ENCODE measurements around the gene CRY2.

The CRY2 gene

GRCh38 chr11:45876401-45876800 lies 29.1 kb downstream of the CRY2 start:
- no peak overlapping the region for H3K27ac ChIP-seq (ENCODE audit: low read length)
- H3K4me2 ChIP-seq (ENCODE audit: low read length): no peak overlapping the region
- no peak overlapping the region for H3K4me3 ChIP-seq (ENCODE audit: low read length)
- H3K36me3 ChIP-seq (replicated peaks; ENCODE audit: low read depth, low read length): peaks cover 52% of the 10 kb centered on the region
- TF ChIP-seq EZH2phosphoT487 (IDR thresholded peaks at IDR 0.05; ENCODE audit: low read depth) (no peak), CTCF (IDR thresholded peaks at IDR 0.05; ENCODE audit: low read depth, low read length) (no peak)
- H3K4me1 ChIP-seq (ENCODE audit: low read length): no peaks in the 10 kb centered on the region
- no peak overlapping the region for H2AFZ ChIP-seq (ENCODE audit: low read depth, low read length)
- no peak overlapping the region for H3K9ac ChIP-seq (ENCODE audit: low read length)
- peaks cover 12% of the 10 kb centered on the region for H4K20me1 ChIP-seq (ENCODE audit: insufficient read depth, low read length)
- no peaks in the 10 kb centered on the region for H3K9me3 ChIP-seq (ENCODE audit: insufficient read depth, low read length)
- H3K27me3 ChIP-seq (ENCODE audit: low read depth, low read length): no peaks in the 10 kb centered on the region
- H3K79me2 ChIP-seq (ENCODE audit: low read length): no peaks in the 10 kb centered on the region

DNA sequence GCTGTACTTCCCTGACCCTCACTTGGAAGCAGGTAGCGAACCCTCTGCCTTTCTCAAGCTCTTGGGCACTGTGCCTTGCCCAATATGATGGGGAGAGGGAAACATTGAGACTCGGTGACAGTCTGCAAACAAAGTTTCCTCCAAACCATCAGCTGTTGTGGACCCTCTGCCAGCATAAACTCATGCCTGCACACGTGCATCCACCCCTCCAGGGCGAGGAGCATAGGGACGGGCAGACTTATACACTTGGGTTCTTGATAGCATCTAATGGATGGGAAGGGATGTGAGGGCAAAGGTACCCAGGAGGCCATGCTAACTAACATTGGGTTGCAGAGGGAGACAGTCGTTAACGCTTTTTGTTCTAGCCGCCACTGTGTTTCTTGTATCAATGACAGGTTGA lies 29.9 kb downstream of the CRY2 start:
- no peak overlapping the region for H3K27ac ChIP-seq (ENCODE audit: low read length)
- TF ChIP-seq CTCF (IDR thresholded peaks at IDR 0.05; ENCODE audit: low read depth, low read length): no peak
- TF ChIP-seq EZH2phosphoT487 (IDR thresholded peaks at IDR 0.05; ENCODE audit: low read depth): no peak
- no peaks in the 10 kb centered on the region for H3K79me2 ChIP-seq (ENCODE audit: low read length)
- peaks cover 17% of the 10 kb centered on the region for H4K20me1 ChIP-seq (ENCODE audit: insufficient read depth, low read length)
- no peak overlapping the region for H3K4me2 ChIP-seq (ENCODE audit: low read length)
- H3K36me3 ChIP-seq (replicated peaks; ENCODE audit: low read depth, low read length): peaks cover 51% of the 10 kb centered on the region
- H3K4me1 ChIP-seq (ENCODE audit: low read length): no peaks in the 10 kb centered on the region
- no peak overlapping the region for H2AFZ ChIP-seq (ENCODE audit: low read depth, low read length)
- H3K4me3 ChIP-seq (ENCODE audit: low read length): no peak overlapping the region
- no peaks in the 10 kb centered on the region for H3K27me3 ChIP-seq (ENCODE audit: low read depth, low read length)
- no peaks in the 10 kb centered on the region for H3K9me3 ChIP-seq (ENCODE audit: insufficient read depth, low read length)
- no peak overlapping the region for H3K9ac ChIP-seq (ENCODE audit: low read length)

DNA sequence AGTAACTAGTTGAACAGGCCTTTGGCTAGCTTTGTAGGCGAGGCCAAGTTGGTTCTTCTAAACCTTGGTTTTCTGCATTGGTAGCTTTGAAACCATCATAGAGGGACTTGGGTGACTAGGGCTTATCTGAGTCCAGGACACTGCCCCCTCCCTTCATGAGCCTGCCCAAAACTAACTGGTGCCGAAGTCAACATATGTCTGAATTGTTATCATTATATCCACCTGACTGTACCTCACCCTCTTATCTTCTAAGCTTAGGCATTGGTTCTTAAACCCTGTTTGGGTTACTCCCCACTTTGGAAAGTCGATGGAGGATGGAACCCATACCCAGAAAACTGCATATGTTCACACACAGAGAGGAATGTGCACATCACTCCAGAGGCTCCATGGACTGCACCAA lies 30.6 kb downstream of the CRY2 start:
- no peak overlapping the region for H3K4me2 ChIP-seq (ENCODE audit: low read length)
- H3K4me1 ChIP-seq (ENCODE audit: low read length): no peaks in the 10 kb centered on the region
- no peaks in the 10 kb centered on the region for H3K79me2 ChIP-seq (ENCODE audit: low read length)
- H3K27ac ChIP-seq (ENCODE audit: low read length): no peak overlapping the region
- no peak overlapping the region for H2AFZ ChIP-seq (ENCODE audit: low read depth, low read length)
- TF ChIP-seq CTCF (IDR thresholded peaks at IDR 0.05; ENCODE audit: low read depth, low read length): no peak
- no peak for TF ChIP-seq EZH2phosphoT487 (IDR thresholded peaks at IDR 0.05; ENCODE audit: low read depth)
- no peaks in the 10 kb centered on the region for H3K27me3 ChIP-seq (ENCODE audit: low read depth, low read length)
- H3K36me3 ChIP-seq (replicated peaks; ENCODE audit: low read depth, low read length): peaks cover 51% of the 10 kb centered on the region
- H4K20me1 ChIP-seq (ENCODE audit: insufficient read depth, low read length): peaks cover 17% of the 10 kb centered on the region
- no peak overlapping the region for H3K4me3 ChIP-seq (ENCODE audit: low read length)
- no peak overlapping the region for H3K9ac ChIP-seq (ENCODE audit: low read length)
- H3K9me3 ChIP-seq (ENCODE audit: insufficient read depth, low read length): no peaks in the 10 kb centered on the region

DNA sequence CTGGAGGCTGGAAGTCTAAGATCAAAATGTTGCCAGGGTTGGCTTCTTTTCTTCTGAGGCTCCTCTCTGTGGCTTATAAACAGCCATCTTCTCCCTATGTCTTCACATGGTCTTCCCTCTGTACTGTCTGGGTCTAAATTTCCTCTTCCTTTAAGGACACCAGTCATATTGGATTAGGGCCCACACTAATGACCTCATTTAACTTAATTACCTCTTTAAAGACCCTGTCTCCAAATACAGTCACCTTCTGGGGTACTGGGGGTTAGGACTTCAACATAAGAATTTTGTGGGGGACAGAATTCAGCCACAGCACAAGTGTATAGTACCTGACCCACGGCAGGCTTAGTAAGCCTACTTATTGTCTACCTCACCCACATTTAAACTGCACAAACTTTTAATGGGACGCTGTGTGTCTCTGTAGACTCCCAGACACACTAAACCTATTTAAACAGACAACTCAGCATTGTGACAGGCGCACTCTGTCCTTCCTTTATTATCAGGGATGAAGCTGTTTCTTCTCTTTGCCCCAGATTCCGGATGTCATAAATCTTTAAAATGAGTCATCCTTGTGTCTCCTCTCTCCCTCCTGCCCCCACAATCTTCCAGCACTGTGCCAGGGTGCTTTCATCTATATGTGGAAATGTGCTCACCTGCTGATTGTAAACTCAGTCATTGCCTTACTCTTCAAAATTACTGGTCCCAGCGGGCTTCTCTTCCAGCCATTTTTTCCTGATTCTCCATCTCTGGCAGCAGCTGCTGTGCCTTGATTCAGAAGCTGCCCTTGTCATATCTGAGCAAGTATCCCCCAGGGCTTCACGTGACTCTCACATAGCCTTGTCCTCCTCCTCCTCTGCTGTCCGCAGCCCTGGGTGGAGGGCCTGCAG lies 32.8 kb downstream of the CRY2 start:
- Histone ChIP-seq H2AFZ (ENCODE audit: low read depth, low read length) (no peak overlapping the region), H3K27me3 (ENCODE audit: low read depth, low read length) (no peaks in the 10 kb centered on the region), H3K9ac (ENCODE audit: low read length) (no peak overlapping the region), H3K36me3 (replicated peaks; ENCODE audit: low read depth, low read length) (peaks cover 41% of the 10 kb centered on the region), H3K4me2 (ENCODE audit: low read length) (no peak overlapping the region), H3K27ac (ENCODE audit: low read length) (no peak overlapping the region), H3K4me3 (ENCODE audit: low read length) (no peak overlapping the region), H3K9me3 (ENCODE audit: insufficient read depth, low read length) (no peaks in the 10 kb centered on the region), H3K4me1 (ENCODE audit: low read length) (no peaks in the 10 kb centered on the region), H4K20me1 (ENCODE audit: insufficient read depth, low read length) (peaks cover 37% of the 10 kb centered on the region), H3K79me2 (ENCODE audit: low read length) (no peaks in the 10 kb centered on the region)
- no peak for TF ChIP-seq CTCF (IDR thresholded peaks at IDR 0.05; ENCODE audit: low read depth, low read length)
- no peak for TF ChIP-seq EZH2phosphoT487 (IDR thresholded peaks at IDR 0.05; ENCODE audit: low read depth)
